CD1c-positive myeloid dendritic cell (primary cell): ENCODE data around the gene PIK3R5.
A peak's percentile ranks its signal among the peaks of the same experiment; 100 is the strongest.
"Not testable (repeated sequence)": the region's sequence is repeated elsewhere in the genome, so short reads cannot be mapped to it uniquely, and the experiment has no call there.

ENCODE experiments used
- DNase-seq: peaks from one replicate; pipeline ENCODE4 v3.0.0-alpha.2; 2016; ENCODE audit errors: extremely low spot score

The PIK3R5 gene, protein sequence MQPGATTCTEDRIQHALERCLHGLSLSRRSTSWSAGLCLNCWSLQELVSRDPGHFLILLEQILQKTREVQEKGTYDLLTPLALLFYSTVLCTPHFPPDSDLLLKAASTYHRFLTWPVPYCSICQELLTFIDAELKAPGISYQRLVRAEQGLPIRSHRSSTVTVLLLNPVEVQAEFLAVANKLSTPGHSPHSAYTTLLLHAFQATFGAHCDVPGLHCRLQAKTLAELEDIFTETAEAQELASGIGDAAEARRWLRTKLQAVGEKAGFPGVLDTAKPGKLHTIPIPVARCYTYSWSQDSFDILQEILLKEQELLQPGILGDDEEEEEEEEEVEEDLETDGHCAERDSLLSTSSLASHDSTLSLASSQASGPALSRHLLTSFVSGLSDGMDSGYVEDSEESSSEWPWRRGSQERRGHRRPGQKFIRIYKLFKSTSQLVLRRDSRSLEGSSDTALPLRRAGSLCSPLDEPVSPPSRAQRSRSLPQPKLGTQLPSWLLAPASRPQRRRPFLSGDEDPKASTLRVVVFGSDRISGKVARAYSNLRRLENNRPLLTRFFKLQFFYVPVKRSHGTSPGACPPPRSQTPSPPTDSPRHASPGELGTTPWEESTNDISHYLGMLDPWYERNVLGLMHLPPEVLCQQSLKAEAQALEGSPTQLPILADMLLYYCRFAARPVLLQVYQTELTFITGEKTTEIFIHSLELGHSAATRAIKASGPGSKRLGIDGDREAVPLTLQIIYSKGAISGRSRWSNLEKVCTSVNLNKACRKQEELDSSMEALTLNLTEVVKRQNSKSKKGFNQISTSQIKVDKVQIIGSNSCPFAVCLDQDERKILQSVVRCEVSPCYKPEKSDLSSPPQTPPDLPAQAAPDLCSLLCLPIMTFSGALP

DNA sequence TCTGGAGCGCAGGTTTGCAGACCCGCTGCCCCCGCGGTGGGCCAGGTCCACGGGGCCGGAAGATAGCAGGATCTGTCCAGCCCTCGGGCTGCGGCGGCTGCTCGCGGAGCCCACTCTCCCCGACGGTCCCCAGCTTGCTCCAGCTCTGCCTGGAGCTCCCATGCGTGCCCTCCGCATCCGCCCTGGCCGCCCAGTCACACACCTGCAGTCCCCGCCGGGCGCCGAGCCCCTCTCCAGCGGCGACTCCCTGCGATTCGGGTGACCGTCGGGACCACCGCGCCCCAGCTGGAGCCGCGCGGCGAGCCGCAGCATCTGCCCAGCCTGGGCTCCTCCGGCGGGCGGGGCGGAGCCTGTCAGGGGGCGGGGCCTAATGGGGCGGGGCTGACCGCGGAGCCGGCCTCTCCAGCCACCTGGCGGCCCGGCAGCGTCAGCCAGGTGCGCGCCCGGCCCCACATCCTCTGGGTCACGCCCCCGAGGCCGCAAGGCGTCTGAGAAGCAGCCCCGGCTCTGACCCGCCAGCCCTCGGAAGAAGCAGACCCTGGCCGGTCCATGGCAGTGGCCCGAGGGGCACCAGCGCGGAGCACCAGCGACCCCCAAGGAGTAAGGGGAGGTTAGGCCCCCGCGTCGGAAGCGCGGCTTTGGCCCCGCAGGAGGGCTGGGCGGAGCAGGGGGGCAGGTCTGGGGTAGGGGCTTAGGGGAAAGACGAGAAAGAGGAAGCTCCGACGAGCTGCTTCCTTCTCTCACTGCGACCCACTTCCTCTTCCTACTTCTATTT lies at the start of gene PIK3R5:
Gene PIK3R5 (minus strand): TSS at position 314 of the 775 bp plus-strand sequence. CDS start 54,213 bp downstream, outside the sequence.
- DNase-seq, result peak; percentile 83

DNA sequence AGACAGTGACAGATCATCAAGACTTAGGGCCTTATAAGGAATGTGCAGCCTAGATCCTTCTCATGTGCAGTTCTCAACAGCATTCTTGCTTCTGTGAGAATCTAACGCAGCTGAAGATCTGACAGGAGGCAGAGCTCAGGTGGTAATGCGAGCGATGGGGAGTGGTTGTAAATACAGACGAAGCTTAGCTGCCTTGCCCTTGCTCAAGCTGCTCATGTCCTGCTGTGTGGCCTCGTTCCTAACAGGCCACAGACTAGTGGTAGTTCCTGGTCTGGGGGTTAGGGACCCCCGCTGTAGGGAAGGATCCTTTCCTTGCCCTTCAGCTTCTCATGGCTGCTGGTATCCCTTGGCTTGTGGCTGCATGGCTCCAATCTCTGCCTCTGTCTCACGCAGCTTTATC lies 45.5 kb upstream of the PIK3R5 start:
- DNase-seq, result no peak

DNA sequence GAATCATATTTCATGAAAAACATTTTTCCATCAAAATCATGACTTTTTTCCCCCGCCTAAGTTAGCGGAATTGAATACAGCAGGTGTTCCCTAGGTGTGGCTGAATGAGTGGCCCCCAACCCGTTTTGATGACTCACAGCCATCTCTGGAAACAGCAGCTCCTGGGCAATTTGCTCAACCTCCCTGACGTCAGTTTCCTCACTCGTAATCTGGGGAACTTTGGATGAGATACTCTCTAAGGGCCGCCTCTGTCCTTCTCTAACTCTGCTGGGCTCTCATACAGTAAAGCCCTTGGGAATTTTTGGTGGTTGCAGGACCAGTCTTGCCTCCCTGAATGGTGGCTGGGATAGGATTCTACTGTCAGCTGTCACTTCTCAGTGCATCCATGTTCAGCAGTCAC lies 44.2 kb upstream of the PIK3R5 start:
- no peak for DNase-seq

DNA sequence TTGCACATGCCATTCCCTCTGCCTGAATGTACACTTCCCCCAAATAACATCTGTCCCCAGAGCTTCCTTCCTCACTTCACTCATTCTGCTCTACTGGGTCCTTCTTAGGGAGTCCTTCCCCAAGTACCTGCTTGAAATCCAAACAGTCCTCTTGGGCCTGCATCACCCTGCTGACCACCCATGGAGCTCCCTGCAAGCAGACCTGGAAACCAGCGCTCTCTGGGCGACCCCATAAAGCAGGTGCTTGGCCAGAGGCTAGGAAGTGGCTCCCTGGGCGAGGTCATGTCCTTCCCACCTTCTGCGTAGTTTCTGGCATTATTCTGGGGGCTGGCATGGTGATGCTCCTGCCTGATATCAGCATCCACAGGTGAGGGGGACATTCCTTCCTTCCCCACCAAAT lies 43.6 kb upstream of the PIK3R5 start:
- no peak for DNase-seq

DNA sequence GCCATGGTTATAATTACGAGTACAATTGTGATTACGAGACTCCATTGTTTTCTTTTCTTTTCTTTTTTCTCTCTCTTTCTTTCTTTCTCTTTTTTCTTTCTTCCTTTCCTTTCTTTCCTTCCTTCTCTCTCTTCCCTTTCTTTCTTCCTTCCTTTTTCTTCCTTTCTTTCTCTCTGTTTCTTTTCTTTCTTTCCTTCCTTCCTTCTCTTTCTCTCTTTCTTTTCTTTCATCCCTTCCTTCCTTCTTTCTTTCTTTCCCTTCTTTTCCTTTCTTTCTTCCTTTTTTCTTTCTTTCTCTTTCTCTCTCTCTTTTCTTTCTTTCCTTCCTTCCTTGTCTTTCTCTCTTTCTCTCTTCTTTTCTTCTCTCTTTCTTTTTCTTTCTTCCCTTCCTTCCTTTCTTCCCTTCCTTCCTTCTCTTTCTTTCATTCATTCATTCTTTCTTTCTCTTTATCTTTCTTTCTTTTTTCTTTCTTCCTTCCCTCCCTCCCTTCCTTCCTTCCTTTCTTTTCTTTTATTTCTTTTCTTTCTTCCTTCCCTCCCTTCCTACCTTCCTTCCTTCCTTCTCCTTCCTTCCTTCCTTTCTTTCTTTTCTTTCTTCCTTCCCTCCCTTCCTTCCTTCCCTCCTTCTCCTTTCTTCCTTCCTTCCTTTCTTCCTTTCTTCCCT lies 41.7 kb upstream of the PIK3R5 start:
- no peak for DNase-seq

DNA sequence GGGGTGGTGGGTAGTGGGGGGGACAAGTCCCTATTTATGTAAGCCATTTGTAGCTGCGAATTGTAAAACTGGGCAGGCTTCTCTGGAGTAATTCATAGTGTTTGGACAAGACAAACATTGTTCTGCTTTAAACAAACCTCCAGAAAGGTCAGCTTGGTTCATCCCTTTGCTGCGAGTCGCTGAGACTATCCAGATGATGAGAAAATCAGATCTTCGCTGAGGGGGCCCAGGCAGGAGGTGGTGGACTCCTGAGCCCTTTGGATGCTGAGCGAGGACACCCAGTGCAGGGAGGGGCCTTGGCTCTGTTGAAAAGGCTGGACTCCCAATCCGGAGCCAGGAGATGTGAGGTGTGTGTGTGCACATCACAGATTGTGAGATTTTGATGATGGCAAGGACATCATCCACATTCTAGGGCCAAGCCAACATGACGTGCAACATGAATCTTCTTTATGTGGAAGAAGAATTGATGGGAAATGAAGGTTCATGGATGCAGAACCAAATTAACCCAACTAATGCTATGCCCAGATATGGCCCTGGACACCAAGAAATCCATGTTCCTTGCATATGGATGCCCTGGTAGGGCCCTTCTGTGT lies 40.8 kb upstream of the PIK3R5 start:
- no peak for DNase-seq

DNA sequence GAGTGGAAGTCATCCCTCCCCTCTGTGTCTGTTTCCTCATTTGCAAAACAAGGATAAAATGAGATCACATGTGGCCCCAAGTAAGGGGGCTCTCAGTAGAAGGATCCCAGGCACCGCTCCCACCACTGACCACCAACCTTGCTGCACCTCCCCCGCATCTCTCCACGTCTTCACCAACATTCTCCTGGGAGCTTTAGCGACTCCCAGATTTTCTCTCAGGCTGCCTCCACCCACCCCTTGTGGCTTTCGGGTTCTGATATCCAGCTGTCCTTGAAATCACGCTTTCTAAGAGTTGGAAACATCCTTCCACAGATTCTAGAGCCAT lies 39.4 kb upstream of the PIK3R5 start:
- no peak for DNase-seq

DNA sequence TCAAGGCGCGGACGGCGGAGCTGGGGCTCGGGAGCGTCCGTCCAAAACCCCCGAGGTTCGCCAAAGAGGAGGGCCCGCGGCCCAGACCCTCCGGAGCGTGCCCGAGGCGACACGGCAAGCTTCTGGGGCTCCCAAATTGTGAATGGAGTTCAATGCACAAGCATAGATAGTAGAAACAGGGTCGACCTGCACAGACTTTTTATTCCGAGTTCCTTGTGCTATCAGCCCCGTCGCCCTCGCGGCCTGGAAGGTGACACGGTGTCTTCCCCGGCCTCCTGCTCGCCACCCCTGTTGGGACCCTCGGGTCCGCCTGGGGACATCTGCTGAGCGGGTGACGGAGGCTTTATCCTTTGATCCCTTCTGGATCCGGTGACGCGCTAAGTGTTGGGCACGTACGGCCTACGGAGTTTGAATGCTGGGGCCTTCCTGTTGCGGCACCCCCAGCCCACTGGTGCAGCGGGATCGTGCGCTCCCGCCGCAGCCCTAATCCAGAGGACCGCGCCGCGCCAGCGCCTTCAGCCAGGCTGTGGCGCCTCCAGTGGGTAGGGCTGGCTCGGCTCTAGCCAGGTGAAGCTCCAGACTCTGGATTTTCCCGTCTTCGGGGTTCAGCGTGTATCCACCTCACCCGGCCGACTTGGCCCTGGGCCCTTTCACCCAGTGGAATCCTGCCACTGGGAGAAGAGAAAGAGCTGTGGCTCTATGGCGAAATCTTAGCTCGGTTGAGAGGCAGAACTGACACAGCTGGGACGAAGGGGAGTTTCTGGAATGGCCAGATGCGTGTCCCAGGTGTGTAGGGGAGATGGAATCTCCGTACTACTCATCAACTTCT lies 38.8 kb upstream of the PIK3R5 start:
- no peak for DNase-seq

DNA sequence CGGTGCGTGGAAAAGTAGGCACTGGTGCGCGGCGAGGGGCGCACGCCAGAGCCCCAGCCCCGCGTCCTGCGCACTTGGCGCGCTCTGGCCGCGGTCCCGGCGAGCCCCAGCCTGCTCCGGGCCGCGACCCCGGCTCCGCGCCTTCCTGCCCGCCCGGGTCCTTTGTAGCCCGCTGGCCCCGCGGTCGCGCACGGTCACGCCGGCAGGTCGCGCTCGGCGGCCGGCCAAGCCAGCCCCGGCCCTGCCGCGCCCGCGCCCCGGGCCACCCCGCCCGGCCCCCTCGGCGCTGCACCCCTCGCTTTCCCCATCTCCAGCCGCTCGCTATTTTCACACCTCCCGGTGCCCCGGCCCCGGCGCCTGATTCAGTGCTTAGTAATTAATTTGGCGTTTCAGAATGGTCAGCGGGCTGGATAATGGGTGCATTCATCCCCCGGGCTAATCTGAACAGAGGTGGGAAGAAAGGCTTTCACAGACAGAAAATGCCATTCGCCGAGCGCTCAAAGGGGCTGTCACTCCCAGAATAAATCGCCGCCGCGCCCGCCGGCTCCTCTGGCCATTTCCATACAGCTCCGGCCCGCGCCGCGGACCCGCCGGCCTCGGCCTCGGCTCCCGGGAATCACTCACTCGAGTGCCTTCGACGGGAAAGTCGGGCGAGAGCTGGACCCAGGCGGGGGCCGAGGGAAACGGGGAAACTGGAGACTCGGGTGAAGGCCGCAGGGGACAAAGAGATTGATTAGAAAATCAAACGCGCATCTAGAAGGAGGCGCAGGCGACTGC lies 38.0 kb upstream of the PIK3R5 start:
- DNase-seq, result no peak

DNA sequence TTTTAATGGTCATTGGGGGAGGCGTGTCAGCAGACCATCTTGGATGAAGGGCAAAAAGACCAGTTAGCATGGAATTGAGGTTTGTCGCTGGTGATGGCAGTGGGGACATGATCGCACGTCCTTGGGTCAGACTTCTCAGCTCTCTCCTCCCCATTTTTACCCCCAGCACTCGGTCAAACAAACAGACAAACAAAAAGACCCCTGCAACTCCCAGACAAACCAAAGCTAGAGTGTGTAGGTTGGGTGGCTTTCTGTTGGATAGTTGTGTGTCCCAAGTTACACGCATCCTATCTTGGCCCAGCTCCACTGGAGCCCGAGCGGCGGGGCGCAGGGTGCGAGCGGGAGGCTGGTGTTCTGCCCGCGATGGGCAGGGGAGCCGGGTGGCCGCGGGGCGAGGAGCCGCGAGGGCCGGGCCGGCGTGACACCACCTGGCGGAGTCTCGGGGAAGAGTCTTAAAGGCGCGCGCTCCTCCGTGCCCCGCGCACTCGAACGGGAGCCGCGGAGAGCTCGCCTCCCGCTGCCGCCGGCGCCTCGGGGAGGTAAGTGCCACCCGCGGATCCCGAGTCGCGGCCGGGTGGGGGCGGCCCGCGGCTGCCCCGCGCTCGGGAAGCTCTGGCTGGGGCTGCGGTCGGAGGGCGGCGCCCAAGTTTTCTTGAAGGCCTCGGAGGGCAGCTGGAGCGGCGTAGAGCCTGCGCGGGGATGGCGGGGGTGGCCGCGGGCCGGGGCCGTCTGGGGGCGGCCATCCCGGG lies 37.3 kb upstream of the PIK3R5 start:
- peak; percentile 29 for DNase-seq

DNA sequence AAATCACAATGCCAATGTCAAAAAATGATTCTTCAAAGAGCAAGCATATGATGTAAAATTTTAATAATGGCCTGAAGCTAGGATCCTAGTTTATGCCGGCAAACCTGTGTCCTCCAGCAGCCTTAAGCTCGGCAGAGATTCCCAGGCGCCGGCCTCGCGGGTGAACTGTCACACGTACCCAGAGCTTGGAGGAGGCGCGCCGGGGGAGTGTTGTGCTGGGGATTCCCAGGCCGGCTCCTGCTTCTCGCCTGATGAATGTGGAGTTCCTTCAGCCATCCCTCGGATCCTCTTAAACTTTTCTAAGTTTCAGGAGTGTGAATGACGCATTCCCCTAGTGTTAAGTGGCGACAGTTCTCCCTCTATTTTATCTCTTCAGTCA lies 36.7 kb upstream of the PIK3R5 start:
- peak; percentile 28 for DNase-seq

DNA sequence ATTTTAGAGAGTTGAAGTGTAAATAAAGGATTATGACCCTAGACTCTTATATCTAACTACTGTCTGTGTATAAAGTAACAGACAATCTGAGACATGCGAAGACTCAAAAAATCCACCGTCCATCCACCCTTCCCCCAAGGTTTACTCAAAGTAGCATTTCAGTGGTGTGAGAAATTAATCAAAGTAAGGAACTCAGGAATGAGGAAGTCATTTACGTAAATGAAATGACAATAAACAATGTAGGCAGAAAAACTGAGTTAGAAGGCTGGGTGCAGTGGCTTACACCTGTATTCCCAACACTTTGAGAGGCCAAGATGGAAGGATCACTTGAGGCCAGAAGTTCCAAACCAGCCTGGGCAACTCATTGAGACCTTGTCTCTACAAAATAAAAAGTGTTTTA lies 36.1 kb upstream of the PIK3R5 start:
- peak; percentile 37 for DNase-seq

DNA sequence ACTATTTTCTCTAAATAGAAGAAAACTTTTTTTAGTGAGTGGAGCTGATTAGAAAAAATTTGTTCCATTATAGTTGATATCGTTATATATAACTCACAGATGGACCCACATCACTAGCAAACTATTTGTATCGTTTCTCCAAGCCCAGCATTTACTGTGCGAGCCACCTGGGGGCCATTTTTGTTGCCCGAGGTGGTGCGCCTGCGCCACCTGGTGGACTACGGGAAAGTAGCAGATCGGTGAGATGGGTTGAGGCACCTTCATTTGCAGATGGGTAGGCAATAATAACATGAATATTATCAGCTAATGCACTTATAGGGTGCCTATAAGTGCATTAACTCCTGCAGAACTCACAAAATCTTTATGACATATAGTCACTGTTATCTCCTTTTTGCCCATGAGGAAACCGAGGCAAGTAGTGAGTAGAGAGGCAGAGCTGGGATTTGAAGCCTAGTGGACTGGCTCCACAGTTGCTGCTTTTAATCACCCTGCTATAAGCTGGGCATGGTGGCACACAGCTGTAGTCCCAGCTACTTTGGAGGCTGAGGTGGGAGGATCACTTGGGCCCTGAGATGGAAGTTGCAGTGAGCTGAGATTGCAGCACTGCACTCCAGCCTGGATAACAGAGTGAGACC lies 32.6 kb upstream of the PIK3R5 start:
- DNase-seq, result peak; percentile 84

DNA sequence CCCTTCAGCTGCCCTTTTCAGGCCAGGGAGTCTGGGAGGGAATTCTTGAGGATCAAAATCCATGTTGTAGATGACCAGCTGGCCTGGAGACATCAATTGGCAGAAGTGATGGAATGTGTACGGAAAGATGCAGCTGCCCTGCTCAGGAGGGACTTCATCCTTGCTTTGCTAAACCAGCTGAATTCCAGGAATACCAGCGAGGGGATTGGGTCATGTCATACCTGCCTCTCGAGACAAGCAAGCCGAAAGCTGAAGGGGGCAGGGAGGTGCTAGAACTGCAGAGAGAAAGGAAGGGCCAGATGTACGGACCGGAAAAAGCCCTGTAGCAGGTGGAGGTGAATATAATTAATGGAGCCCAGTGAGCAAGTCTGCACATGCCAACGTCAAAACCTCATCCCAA lies 30.2 kb upstream of the PIK3R5 start:
- no peak for DNase-seq

DNA sequence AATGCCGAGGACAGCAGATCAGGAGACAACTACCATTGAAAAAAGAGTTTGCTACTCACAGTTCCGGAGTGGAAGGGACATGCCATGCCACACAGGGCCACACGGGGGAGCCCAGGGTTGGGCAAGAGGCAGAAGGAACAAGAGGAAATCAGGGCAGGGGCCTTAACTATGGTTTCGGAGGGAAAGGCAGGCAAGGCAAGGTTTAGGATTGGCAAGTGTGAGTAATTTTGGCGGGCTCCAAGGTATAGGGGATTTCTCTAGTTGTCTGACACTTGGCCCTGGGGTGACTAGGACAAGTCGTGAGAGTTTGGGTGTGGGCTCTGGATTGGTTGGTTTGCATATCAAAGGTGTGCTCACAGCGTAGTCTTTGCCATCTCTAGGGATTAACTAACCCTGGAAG lies 28.8 kb upstream of the PIK3R5 start:
- peak; percentile 71 for DNase-seq

DNA sequence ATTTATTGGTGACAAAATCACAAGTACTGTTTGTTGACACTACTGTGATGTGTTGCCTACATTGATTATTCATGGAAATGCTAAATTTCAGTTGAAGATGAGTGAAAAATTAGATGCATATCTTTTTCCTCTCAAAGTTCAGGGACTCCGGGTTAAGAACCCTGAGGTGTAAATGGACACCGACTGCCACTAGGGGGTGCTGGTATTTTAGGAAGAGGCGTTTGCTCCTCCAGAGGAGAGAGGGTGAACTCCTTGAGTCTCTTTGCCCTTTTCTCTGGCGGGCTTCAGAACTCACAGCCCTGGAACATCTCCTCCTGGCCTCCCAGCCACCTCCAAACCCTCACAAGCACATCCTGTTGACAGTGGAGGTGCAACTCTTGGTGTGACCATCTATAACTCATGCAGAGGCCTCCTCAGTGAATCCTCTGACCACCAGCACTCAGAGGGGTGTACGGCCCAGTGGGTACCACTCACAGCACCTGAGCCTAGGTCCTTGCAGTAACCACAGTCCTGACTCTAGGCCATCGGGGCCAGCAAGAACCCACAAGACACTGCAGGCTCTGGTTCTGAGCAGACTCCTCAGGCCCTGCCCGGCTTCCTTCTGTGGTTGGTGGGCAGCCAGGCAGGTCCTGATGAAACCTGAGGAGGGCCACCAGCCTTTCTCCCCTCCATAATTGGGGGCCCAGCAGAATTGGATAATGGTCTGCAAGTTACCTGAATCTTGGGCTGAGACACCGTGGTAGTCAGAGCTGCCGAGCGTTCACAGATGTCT lies 26.2 kb upstream of the PIK3R5 start:
- DNase-seq, result peak; percentile 82

DNA sequence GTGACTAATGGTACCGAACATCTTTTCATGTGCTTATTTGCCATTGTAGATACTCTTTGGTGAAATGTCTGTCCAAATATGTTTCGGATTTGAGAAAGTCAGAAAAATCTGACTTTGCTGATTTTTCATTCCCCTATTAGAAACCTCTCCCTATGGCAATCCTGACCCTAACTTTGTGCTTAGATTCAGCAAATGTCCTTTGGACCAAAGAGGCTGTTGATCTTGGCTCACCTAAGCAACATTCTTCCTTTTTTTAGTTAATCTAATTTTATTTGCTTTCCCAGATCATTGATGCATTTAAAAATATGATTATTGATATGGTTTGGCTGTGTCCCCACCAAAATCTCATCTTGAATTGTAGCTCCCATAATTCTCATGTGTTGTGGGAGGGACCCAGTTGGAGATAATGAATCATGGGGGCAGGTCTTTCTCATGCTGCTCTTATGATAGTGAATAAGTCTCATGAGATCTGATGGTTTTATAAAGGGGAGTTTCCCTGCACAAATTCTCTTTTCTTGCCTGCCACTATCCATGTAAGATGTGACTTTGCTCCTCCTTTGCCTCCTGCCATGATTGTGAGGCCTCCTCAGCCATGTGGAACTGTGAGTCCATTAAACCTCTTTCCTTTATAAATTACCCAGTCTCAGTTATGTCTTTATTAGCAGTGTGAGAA lies 22.9 kb upstream of the PIK3R5 start:
- DNase-seq, result not testable (repeated sequence)
